Uterus (tissue), 4 donors: ENCODE data around the gene CACNA1A. TPM values are rescaled to one million over a fixed set of nuclear protein-coding genes. Genes with fewer than 3 reads are reported as not detected.

ENCODE experiments used
- DNase-seq, 2 donors: peaks; one replicate each; pipeline ENCODE4 v3.0.0-alpha.2; 2019 to 2020
- H3K27ac ChIP-seq, 2 donors: fragments of 200-600 bp; sonication (generic); 1 replicate in 1 of 2; 2 replicates in 1 of 2; pipeline ENCODE4 v1.5.1; 2016 to 2018
- H3K27me3 ChIP-seq, 2 donors: fragments of 200-600 bp; sonication (generic); one replicate each; pipeline ENCODE4 v1.5.1; 2018 to 2019; ENCODE audit warnings: control low read depth in 1 of 2
- H3K36me3 ChIP-seq, 2 donors: fragments of 200-600 bp; sonication (generic); one replicate each; pipeline ENCODE4 v1.5.1; 2019; ENCODE audit warnings: control low read depth in 1 of 2
- H3K4me1 ChIP-seq, 2 donors: fragments of 200-600 bp; sonication (generic); one replicate each; pipeline ENCODE4 v1.5.1; 2018 to 2019; ENCODE audit warnings: control low read depth in 1 of 2
- H3K4me3 ChIP-seq, 2 donors: fragments of 200-600 bp; sonication (generic); 1 replicate in 1 of 2; 2 replicates in 1 of 2; pipeline ENCODE4 v1.5.1; 2018 to 2019; ENCODE audit warnings: mild to moderate bottlenecking in 1 of 2
- H3K9me3 ChIP-seq, 2 donors: fragments of 200-600 bp; sonication (generic); one replicate each; pipeline ENCODE4 v1.5.1; 2019; ENCODE audit warnings: control low read depth in 1 of 2
- CTCF ChIP-seq, 4 experiments: fragments of 200-600 bp in 2 of 4; fragments of 450-650 bp in 2 of 4; sonication (generic) in 2 of 4; IDR thresholded peaks; one replicate each; pipeline ENCODE4 v1.5.1; 2016 to 2019; ENCODE audit warnings: antibody characterized with exemption in 4 of 4, mild to moderate bottlenecking in 2 of 4, moderate library complexity in 1 of 4
- POLR2A ChIP-seq, 2 donors: fragments of 450-650 bp; IDR thresholded peaks; one replicate each; pipeline ENCODE4 v1.6.1; 2016; ENCODE audit warnings: antibody characterized with exemption in 2 of 2, mild to moderate bottlenecking in 1 of 2, moderate library complexity in 1 of 2
- intact Hi-C: fragments of 100-400 bp; cut with DNase I; formaldehyde crosslinking; loops from one replicate; pipeline ENCODE4 v1.15.1; 2023; ENCODE audit warnings: low total_unique reads
- total RNA-seq, 4 donors: library from RNA; depleted of rRNA in 3 of 4; stranded (reverse); fragments of >200 nt in 3 of 4; gene quantifications; one replicate each; pipeline versions ENCODE4 v1.1.0 to v1.2.4, GENCODE V29; 2014 to 2023
- donor health status: DM: yes; HTN: yes; CAD: no.

Gene CACNA1A
- total RNA-seq, 4 donors from 2014 or later = 0.77 to 5.8 (median 0.96) TPM

- TF ChIP-seq POLR2A (IDR thresholded peaks at IDR 0.05) (no peak), CTCF (IDR thresholded peaks at IDR 0.05) (no peak)
- Histone ChIP-seq H3K4me3 (no peak overlapping the region), H3K9me3 (no peaks in the 10 kb centered on the region), H3K27me3 (no peaks in the 10 kb centered on the region), H3K4me1 (no peaks in the 10 kb centered on the region), H3K36me3 (no peaks in the 10 kb centered on the region), H3K27ac (no peak overlapping the region)
- intact Hi-C loops = no loop called here
- no peak for DNase-seq
Measured at GRCh38 chr19:13282486-13283065, 223.7 kb downstream of the CACNA1A start.

GRCh38 chr19:13281567-13282291 lies 224.6 kb downstream of the CACNA1A start:
- H3K4me1 ChIP-seq = no peaks in the 10 kb centered on the region
- H3K9me3 ChIP-seq = no peaks in the 10 kb centered on the region
- H3K4me3 ChIP-seq = no peak overlapping the region
- H3K36me3 ChIP-seq = no peaks in the 10 kb centered on the region
- no peak for DNase-seq
- no peak overlapping the region for H3K27ac ChIP-seq
- H3K27me3 ChIP-seq = no peaks in the 10 kb centered on the region
- no peak for TF ChIP-seq POLR2A (IDR thresholded peaks at IDR 0.05)
- TF ChIP-seq CTCF (IDR thresholded peaks at IDR 0.05) = no peak
- intact Hi-C loops = no loop called here

DNA sequence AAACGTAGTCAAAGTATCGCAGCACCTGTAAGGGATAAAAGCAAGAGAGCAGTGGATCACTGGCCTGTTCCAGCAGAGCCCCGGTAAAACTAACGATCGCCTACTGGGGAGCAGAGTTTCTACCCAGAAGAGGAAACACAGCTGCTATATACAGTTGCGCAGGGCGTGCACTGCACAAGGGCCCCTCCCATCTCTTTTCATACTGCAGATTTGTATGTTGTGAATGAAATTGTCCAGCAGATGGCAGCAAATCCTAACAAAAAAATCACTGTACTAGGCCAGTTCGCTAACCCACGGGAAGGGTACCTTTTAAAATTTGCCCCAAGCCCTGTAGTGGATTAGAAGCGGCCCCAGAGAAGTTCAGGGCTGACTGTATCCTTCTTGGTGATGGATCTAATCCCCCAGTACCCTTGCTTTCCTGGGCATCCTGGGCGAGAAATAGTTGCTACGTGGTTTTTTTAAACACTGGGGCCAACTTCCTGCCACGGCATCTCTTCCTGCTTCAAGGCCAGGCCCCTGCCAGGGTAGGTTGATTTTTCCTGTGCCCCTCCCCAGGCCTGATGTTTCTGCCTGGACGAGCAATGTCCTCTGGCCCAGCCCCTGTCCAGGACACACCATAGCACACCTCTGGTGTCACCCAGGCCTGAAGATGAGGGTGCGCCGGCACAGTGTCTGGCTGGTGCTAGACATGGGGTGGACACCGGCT lies 229.0 kb downstream of the CACNA1A start:
- intact Hi-C loops = no loop called here
- Histone ChIP-seq H3K4me1 (no peaks in the 10 kb centered on the region), H3K27ac (no peak overlapping the region), H3K4me3 (no peak overlapping the region), H3K36me3 (no peaks in the 10 kb centered on the region), H3K9me3 (no peaks in the 10 kb centered on the region), H3K27me3 (no peaks in the 10 kb centered on the region)
- TF ChIP-seq POLR2A (IDR thresholded peaks at IDR 0.05) = no peak
- peak; percentile 52 to 87 (median 70) for TF ChIP-seq CTCF (IDR thresholded peaks at IDR 0.05)
- peak; percentile 24 to 38 for DNase-seq

- intact Hi-C loops = no loop called here
- Histone ChIP-seq H3K4me3 (no peak overlapping the region), H3K27ac (no peak overlapping the region), H3K36me3 (no peaks in the 10 kb centered on the region), H3K4me1 (no peaks in the 10 kb centered on the region), H3K9me3 (no peaks in the 10 kb centered on the region), H3K27me3 (no peaks in the 10 kb centered on the region)
- no peak for DNase-seq
- no peak for TF ChIP-seq CTCF (IDR thresholded peaks at IDR 0.05)
- no peak for TF ChIP-seq POLR2A (IDR thresholded peaks at IDR 0.05)
Measured at GRCh38 chr19:13275016-13275722, 231.1 kb downstream of the CACNA1A start.
